Keratinocyte (primary cell): Measurements from ENCODE around the gene ARRDC1. TPM values are rescaled to one million over a fixed set of nuclear protein-coding genes. Genes with fewer than 3 reads are reported as not detected.
"Not testable (repeated sequence)": the region's sequence is repeated elsewhere in the genome, so short reads cannot be mapped to it uniquely, and the experiment has no call there.

Experiments used
- DNase-seq: peaks from one replicate; pipeline ENCODE4 v3.0.0-alpha.2; 2011; ENCODE audit warnings: low read depth, missing footprints, low spot score
- FAIRE-seq: peaks from 2 replicates; lab custom pipeline; 2011; peaks lifted over from hg19 to GRCh38; lab: Jason Lieb, UNC
- H2AFZ ChIP-seq: 2 replicates; pipeline ENCODE4 v1.6.0; 2012; ENCODE audit warnings: low read length, control low read depth, inconsistent platforms; ENCODE audit not compliant: control insufficient read depth
- H3K27ac ChIP-seq: 2 replicates; pipeline ENCODE4 v1.5.1; 2011; ENCODE audit warnings: low read length; ENCODE audit not compliant: control insufficient read depth, insufficient read depth
- H3K27me3 ChIP-seq: 3 replicates; pipeline ENCODE4 v1.6.0; 2011; ENCODE audit warnings: low read length; ENCODE audit not compliant: control insufficient read depth, insufficient read depth; ENCODE audit errors: extremely low read depth
- H3K36me3 ChIP-seq, 2 experiments: 2 replicates in 1 of 2; 3 replicates in 1 of 2; pipeline ENCODE4 v1.5.1; 2011; ENCODE audit warnings: low read length in 2 of 2, mild to moderate bottlenecking in 1 of 2; ENCODE audit not compliant: control insufficient read depth in 2 of 2, insufficient read depth in 2 of 2; ENCODE audit errors: extremely low read depth in 1 of 2
- H3K4me1 ChIP-seq: 3 replicates; pipeline ENCODE4 v1.5.1; 2011; ENCODE audit warnings: low read length; ENCODE audit not compliant: control insufficient read depth, insufficient read depth; ENCODE audit errors: extremely low read depth
- H3K4me2 ChIP-seq: 3 replicates; pipeline ENCODE4 v1.6.0; 2011; ENCODE audit warnings: low read depth, low read length; ENCODE audit not compliant: control insufficient read depth, insufficient read depth; ENCODE audit errors: extremely low read depth
- H3K4me3 ChIP-seq, 3 experiments: fragments of 200-600 bp in 1 of 3; sonication (generic) in 1 of 3; 2 replicates in 2 of 3; 3 replicates in 1 of 3; pipeline ENCODE4 v1.5.1; 2011 to 2016; ENCODE audit warnings: low read length in 3 of 3, mild to moderate bottlenecking in 3 of 3, control low read depth in 2 of 3, inconsistent platforms in 1 of 3, low read depth in 1 of 3, mixed read lengths in 1 of 3, mixed run types in 1 of 3, moderate library complexity in 1 of 3; ENCODE audit not compliant: control insufficient read depth in 2 of 3, insufficient read depth in 2 of 3; ENCODE audit errors: extremely low read depth in 1 of 3
- H3K79me2 ChIP-seq: 2 replicates; pipeline ENCODE4 v1.6.0; 2012; ENCODE audit warnings: low read length; ENCODE audit not compliant: control insufficient read depth, insufficient read depth
- H3K9ac ChIP-seq: 3 replicates; pipeline ENCODE4 v1.6.0; 2011; ENCODE audit warnings: low read length; ENCODE audit not compliant: control insufficient read depth, insufficient read depth; ENCODE audit errors: extremely low read depth
- H3K9me1 ChIP-seq: 3 replicates; pipeline ENCODE4 v1.6.0; 2011; ENCODE audit warnings: low read length; ENCODE audit not compliant: control insufficient read depth, insufficient read depth; ENCODE audit errors: extremely low read depth
- H3K9me3 ChIP-seq: 2 replicates; pipeline ENCODE4 v1.5.1; 2012; ENCODE audit warnings: low read depth, low read length; ENCODE audit not compliant: control insufficient read depth
- H4K20me1 ChIP-seq: 3 replicates; pipeline ENCODE4 v1.6.0; 2011; ENCODE audit warnings: low read length; ENCODE audit not compliant: control insufficient read depth, insufficient read depth; ENCODE audit errors: extremely low read depth
- CTCF ChIP-seq, 3 experiments: IDR thresholded peaks in 1 of 3; conservative IDR thresholded peaks in 1 of 3; optimal IDR thresholded peaks in 1 of 3; 2 replicates in 2 of 3; 3 replicates in 1 of 3; pipeline versions ENCODE3 to v1.5.1; 2011; ENCODE audit warnings: low read length in 3 of 3, mild to moderate bottlenecking in 3 of 3, moderate library complexity in 2 of 3, control low read depth in 1 of 3, inconsistent platforms in 1 of 3; ENCODE audit not compliant: insufficient read depth in 2 of 3; ENCODE audit errors: extremely low read depth in 1 of 3
- EZH2 ChIP-seq: IDR thresholded peaks from one replicate; pipeline ENCODE4 v1.6.1; 2012; ENCODE audit warnings: inconsistent platforms, mild to moderate bottlenecking, low read length, moderate library complexity
- dilution Hi-C: fragments of 300-500 bp; cut with MboI; formaldehyde crosslinking; loops from one replicate; pipeline ENCODE4 v1.7.0; 2020; ENCODE audit warnings: low sequenced_read_pairs; ENCODE audit not compliant: extremely low pct_ligation_motif_present
- polyA plus RNA-seq, 5 experiments: library from polyadenylated mRNA; depleted of rRNA in 3 of 5; stranded (reverse) in 3 of 5; stranded (forward) in 1 of 5; unstranded in 1 of 5; fragments of >200 nt; gene quantifications; 1 replicate in 1 of 5; 2 replicates in 3 of 5; 3 replicates in 1 of 5; pipeline versions ENCODE4 v1.2.1 to v1.2.3, GENCODE V29; 2011 to 2012; ENCODE audit warnings: missing spikeins in 2 of 5, low read depth in 1 of 5, low replicate concordance in 1 of 5

ARRDC1 gene
- polyA plus RNA-seq, 1 donor (not counting 4 experiments of a cell fraction or from before 2014, with no cell fraction given) = 94.7 TPM

- TF ChIP-seq CTCF (optimal IDR thresholded peaks at IDR 0.05 in 1 of 3, IDR thresholded peaks at IDR 0.05 in 1 of 3, conservative IDR thresholded peaks at IDR 0.05 in 1 of 3; ENCODE audit: extremely low read depth in 1 of 3, insufficient read depth in 2 of 3, low read length in 3 of 3) = no peak
- no peak for TF ChIP-seq EZH2
- H3K9me3 ChIP-seq = no peaks in the 10 kb centered on the region
- peaks cover 5 to 11% of the 10 kb centered on the region in 2 experiments for H3K36me3 ChIP-seq
- H3K9me1 ChIP-seq = no peaks in the 10 kb centered on the region
- H3K27ac ChIP-seq = no peak overlapping the region
- peak overlapping the region in 1 of 3 experiments; percentile 19 for H3K4me3 ChIP-seq
- FAIRE-seq = no peak
- H4K20me1 ChIP-seq = peaks cover 3% of the 10 kb centered on the region
- dilution Hi-C loops = no loop called here
- H3K9ac ChIP-seq = no peak overlapping the region
- H3K4me1 ChIP-seq = peaks cover 26% of the 10 kb centered on the region
- no peaks in the 10 kb centered on the region for H3K27me3 ChIP-seq
- no peak for DNase-seq
- H3K79me2 ChIP-seq = peaks cover 84% of the 10 kb centered on the region
- no peak overlapping the region for H2AFZ ChIP-seq
- H3K4me2 ChIP-seq = peak overlapping the region; percentile 100
These were observed 15.1 kb downstream of the ARRDC1 start for GRCh38 chr9:137620581-137620980.

GRCh38 chr9:137621131-137621757 is 15.8 kb downstream of the ARRDC1 start:
- H3K9me1 ChIP-seq = no peaks in the 10 kb centered on the region
- no peak for FAIRE-seq
- DNase-seq = no peak
- H3K9ac ChIP-seq = no peak overlapping the region
- H2AFZ ChIP-seq = no peak overlapping the region
- H3K4me2 ChIP-seq = peak overlapping the region; percentile 100
- dilution Hi-C loops = no loop called here
- H3K4me1 ChIP-seq = peaks cover 26% of the 10 kb centered on the region
- H3K4me3 ChIP-seq = no peak overlapping the region
- TF ChIP-seq EZH2 (no peak), CTCF (optimal IDR thresholded peaks at IDR 0.05 in 1 of 3, IDR thresholded peaks at IDR 0.05 in 1 of 3, conservative IDR thresholded peaks at IDR 0.05 in 1 of 3; ENCODE audit: extremely low read depth in 1 of 3, insufficient read depth in 2 of 3, low read length in 3 of 3) (peak in 2 of 3 experiments; percentile 27 to 46)
- H3K36me3 ChIP-seq = peaks cover 2 to 10% of the 10 kb centered on the region in 2 experiments
- no peaks in the 10 kb centered on the region for H3K27me3 ChIP-seq
- no peaks in the 10 kb centered on the region for H3K9me3 ChIP-seq
- peaks cover 84% of the 10 kb centered on the region for H3K79me2 ChIP-seq
- no peak overlapping the region for H3K27ac ChIP-seq
- H4K20me1 ChIP-seq = peaks cover 3% of the 10 kb centered on the region

- H3K9ac ChIP-seq, H3K4me2 ChIP-seq, H4K20me1 ChIP-seq, H3K27ac ChIP-seq, dilution Hi-C loops, H3K9me1 ChIP-seq, H2AFZ ChIP-seq, FAIRE-seq, H3K4me3 ChIP-seq, H3K9me3 ChIP-seq, DNase-seq, H3K27me3 ChIP-seq: not testable (repeated sequence)
- Histone ChIP-seq H3K4me1 (peaks cover 25% of the 10 kb centered on the region), H3K79me2 (peaks cover 89% of the 10 kb centered on the region), H3K36me3 (peaks cover 5 to 10% of the 10 kb centered on the region in 2 experiments)
These were observed 16.7 kb downstream of the ARRDC1 start for GRCh38 chr9:137622211-137622610.
